Loucy (cell line): ENCODE results near the gene VLDLR.

Source experiments
- H2AFZ ChIP-seq: fragments of 200-600 bp; sonication (generic); 2 replicates; pipeline ENCODE4 v1.6.0; 2016; ENCODE audit warnings: antibody characterized with exemption, mild to moderate bottlenecking, low read length, moderate library complexity
- H3F3A ChIP-seq: fragments of 200-600 bp; 2 replicates; pipeline ENCODE4 v1.6.0; 2016; ENCODE audit warnings: antibody characterized with exemption, low read depth, mild to moderate bottlenecking
- H3K27me3 ChIP-seq: fragments of 200-600 bp; sonication (generic); 2 replicates; pipeline ENCODE4 v1.6.1; 2014; ENCODE audit warnings: low read length, mild to moderate bottlenecking; ENCODE audit not compliant: insufficient read depth, poor library complexity, severe bottlenecking
- H3K36me3 ChIP-seq: fragments of 200-600 bp; sonication (generic); 2 replicates; pipeline ENCODE4 v1.6.1; 2016; ENCODE audit warnings: low read length; ENCODE audit not compliant: insufficient read depth
- H3K4me1 ChIP-seq: fragments of 200-600 bp; sonication (generic); 2 replicates; pipeline ENCODE4 v1.5.1; 2014; ENCODE audit warnings: low read length, mild to moderate bottlenecking; ENCODE audit not compliant: insufficient read depth, poor library complexity, severe bottlenecking
- H3K4me2 ChIP-seq: fragments of 200-600 bp; sonication (generic); 2 replicates; pipeline ENCODE4 v1.6.0; 2014; ENCODE audit warnings: antibody characterized with exemption, low read length, low read depth, mild to moderate bottlenecking; ENCODE audit not compliant: poor library complexity, severe bottlenecking
- H3K4me3 ChIP-seq: fragments of 200-600 bp; sonication (generic); 2 replicates; pipeline ENCODE4 v1.5.1; 2014; ENCODE audit warnings: low read length, mild to moderate bottlenecking, mixed read lengths; ENCODE audit not compliant: poor library complexity, severe bottlenecking
- H3K79me2 ChIP-seq: fragments of 200-600 bp; sonication (generic); 2 replicates; pipeline ENCODE4 v1.6.1; 2014; ENCODE audit warnings: low read length; ENCODE audit not compliant: insufficient read depth
- H3K9ac ChIP-seq: fragments of 200-600 bp; sonication (generic); 2 replicates; pipeline ENCODE4 v1.6.0; 2014; ENCODE audit warnings: mild to moderate bottlenecking, low read depth, low read length, moderate library complexity; ENCODE audit not compliant: poor library complexity, severe bottlenecking
- H3K9me2 ChIP-seq: fragments of 200-600 bp; sonication (generic); replicated peaks from 2 replicates; pipeline ENCODE4 v1.6.1; 2016; ENCODE audit warnings: low read depth, low read length, mixed read lengths
- H3K9me3 ChIP-seq: fragments of 200-600 bp; sonication (generic); 2 replicates; pipeline ENCODE4 v1.6.1; 2014; ENCODE audit warnings: mild to moderate bottlenecking, antibody characterized with exemption, low read length, low read depth; ENCODE audit not compliant: insufficient read depth
- H4K20me1 ChIP-seq: fragments of 200-600 bp; sonication (generic); 2 replicates; pipeline ENCODE4 v1.6.0; 2014; ENCODE audit warnings: antibody characterized with exemption, low read length, mild to moderate bottlenecking; ENCODE audit not compliant: insufficient read depth, poor library complexity, severe bottlenecking
- CTCF ChIP-seq: fragments of 200-600 bp; sonication (generic); conservative IDR thresholded peaks from 2 replicates; pipeline ENCODE4 v1.5.1; 2014; ENCODE audit warnings: mild to moderate bottlenecking, antibody characterized with exemption, low read length
- EZH2phosphoT487 ChIP-seq: fragments of 200-600 bp; IDR thresholded peaks from 2 replicates; pipeline ENCODE4 v1.6.1; 2018; ENCODE audit warnings: antibody characterized with exemption, mild to moderate bottlenecking, moderate library complexity, borderline replicate concordance

The VLDLR gene

GRCh38 chr9:2634818-2635217 is 13.2 kb downstream of the VLDLR start:
- H3K27me3 ChIP-seq: no peaks in the 10 kb centered on the region
- H3K9me3 ChIP-seq: no peaks in the 10 kb centered on the region
- H3F3A ChIP-seq: 0 out of 2 replicates have a peak, but pooled peaks cover 6% of the 10 kb centered on the region
- no peaks in the 10 kb centered on the region for H3K9me2 ChIP-seq
- H3K4me2 ChIP-seq: peak overlapping the region; percentile 75
- H3K4me3 ChIP-seq: peak overlapping the region; percentile 66
- peak; percentile 50 for TF ChIP-seq CTCF
- no peak for TF ChIP-seq EZH2phosphoT487
- peaks cover 9% of the 10 kb centered on the region for H4K20me1 ChIP-seq
- peaks cover 44% of the 10 kb centered on the region for H3K36me3 ChIP-seq
- peak overlapping the region; percentile 64 for H3K9ac ChIP-seq
- H3K4me1 ChIP-seq: peaks cover 59% of the 10 kb centered on the region
- H2AFZ ChIP-seq: no peak overlapping the region
- H3K79me2 ChIP-seq: peaks cover 72% of the 10 kb centered on the region

- H3K9me3 ChIP-seq: no peaks in the 10 kb centered on the region
- H3K4me3 ChIP-seq: no peak overlapping the region
- peaks cover 9% of the 10 kb centered on the region for H4K20me1 ChIP-seq
- peaks cover 63% of the 10 kb centered on the region for H3K79me2 ChIP-seq
- H3K4me1 ChIP-seq: peaks cover 59% of the 10 kb centered on the region
- TF ChIP-seq CTCF (no peak), EZH2phosphoT487 (no peak)
- 0 out of 2 replicates have a peak, but pooled peaks cover 6% of the 10 kb centered on the region for H3F3A ChIP-seq
- H3K36me3 ChIP-seq: peaks cover 55% of the 10 kb centered on the region
- no peaks in the 10 kb centered on the region for H3K27me3 ChIP-seq
- no peak overlapping the region for H2AFZ ChIP-seq
- peak overlapping the region; percentile 75 for H3K4me2 ChIP-seq
- H3K9me2 ChIP-seq: no peaks in the 10 kb centered on the region
- no peak overlapping the region for H3K9ac ChIP-seq
Measured at GRCh38 chr9:2635922-2636321, 14.3 kb downstream of the VLDLR start.

- H3K9me3 ChIP-seq: no peaks in the 10 kb centered on the region
- peaks cover 70% of the 10 kb centered on the region for H3K36me3 ChIP-seq
- H3K27me3 ChIP-seq: no peaks in the 10 kb centered on the region
Measured at GRCh38 chr9:2637390-2637789, 15.8 kb downstream of the VLDLR start.

More at GRCh38 chr9:2637390-2637789, 15.8 kb downstream of the VLDLR start:
- Histone ChIP-seq H4K20me1 (no peaks in the 10 kb centered on the region), H3K4me3 (no peak overlapping the region), H3K9me2 (no peaks in the 10 kb centered on the region), H3K4me1 (peaks cover 47% of the 10 kb centered on the region), H3K79me2 (peaks cover 48% of the 10 kb centered on the region), H3F3A (0 out of 2 replicates have a peak, but pooled peaks cover 6% of the 10 kb centered on the region), H2AFZ (no peak overlapping the region), H3K9ac (no peak overlapping the region), H3K4me2 (no peak overlapping the region)
- no peak for TF ChIP-seq CTCF
- no peak for TF ChIP-seq EZH2phosphoT487
